Endothelial cell (in vitro differentiated cells): ENCODE measurements around the gene CAPN12. TPM values are rescaled to one million over a fixed set of nuclear protein-coding genes. Genes with fewer than 3 reads are reported as not detected.

Experiments used
- DNase-seq: peaks from one replicate; pipeline ENCODE4 v3.0.0; 2021; ENCODE audit warnings: low spot score
- H3K27ac Mint-ChIP-seq: one replicate; pipeline ENCODE4 v1.8.0; 2021; ENCODE audit warnings: mixed read lengths, inconsistent platforms; ENCODE audit not compliant: unreplicated experiment
- H3K27me3 Mint-ChIP-seq: one replicate; pipeline ENCODE4 v1.8.0; 2021; ENCODE audit warnings: mild to moderate bottlenecking, moderate library complexity, mixed read lengths, inconsistent platforms; ENCODE audit not compliant: unreplicated experiment
- H3K36me3 Mint-ChIP-seq: one replicate; pipeline ENCODE4 v1.8.0; 2021; ENCODE audit warnings: mild to moderate bottlenecking, low read depth, mixed read lengths, inconsistent platforms; ENCODE audit not compliant: unreplicated experiment
- H3K4me1 Mint-ChIP-seq: one replicate; pipeline ENCODE4 v1.8.0; 2021; ENCODE audit warnings: mild to moderate bottlenecking, mixed read lengths, inconsistent platforms; ENCODE audit not compliant: unreplicated experiment
- H3K4me3 Mint-ChIP-seq: one replicate; pipeline ENCODE4 v1.8.0; 2021; ENCODE audit warnings: mild to moderate bottlenecking, mixed read lengths, inconsistent platforms; ENCODE audit not compliant: unreplicated experiment
- H3K9me3 Mint-ChIP-seq: one replicate; pipeline ENCODE4 v1.8.0; 2021; ENCODE audit warnings: mixed read lengths, inconsistent platforms; ENCODE audit not compliant: unreplicated experiment
- total RNA-seq: library from RNA; stranded (reverse); fragmentation: NEBNext Ultra II Directional; extraction: Animal tissue kit (Norgen Biotek cat#: 25700); gene quantifications from one replicate; pipeline ENCODE4 v1.2.1, GENCODE V29; 2021; ENCODE audit not compliant: unreplicated experiment
- TF ChIP-seq, protein P1 (sequence below): fragments of 200-600 bp; sonication (generic); IDR thresholded peaks from one replicate; pipeline ENCODE4 v1.5.0; 2021; ENCODE audit warnings: antibody characterized with exemption; ENCODE audit not compliant: unreplicated experiment

Gene CAPN12
- total RNA-seq, 1 donor from 2014 or later, result 2.9 TPM

DNA sequence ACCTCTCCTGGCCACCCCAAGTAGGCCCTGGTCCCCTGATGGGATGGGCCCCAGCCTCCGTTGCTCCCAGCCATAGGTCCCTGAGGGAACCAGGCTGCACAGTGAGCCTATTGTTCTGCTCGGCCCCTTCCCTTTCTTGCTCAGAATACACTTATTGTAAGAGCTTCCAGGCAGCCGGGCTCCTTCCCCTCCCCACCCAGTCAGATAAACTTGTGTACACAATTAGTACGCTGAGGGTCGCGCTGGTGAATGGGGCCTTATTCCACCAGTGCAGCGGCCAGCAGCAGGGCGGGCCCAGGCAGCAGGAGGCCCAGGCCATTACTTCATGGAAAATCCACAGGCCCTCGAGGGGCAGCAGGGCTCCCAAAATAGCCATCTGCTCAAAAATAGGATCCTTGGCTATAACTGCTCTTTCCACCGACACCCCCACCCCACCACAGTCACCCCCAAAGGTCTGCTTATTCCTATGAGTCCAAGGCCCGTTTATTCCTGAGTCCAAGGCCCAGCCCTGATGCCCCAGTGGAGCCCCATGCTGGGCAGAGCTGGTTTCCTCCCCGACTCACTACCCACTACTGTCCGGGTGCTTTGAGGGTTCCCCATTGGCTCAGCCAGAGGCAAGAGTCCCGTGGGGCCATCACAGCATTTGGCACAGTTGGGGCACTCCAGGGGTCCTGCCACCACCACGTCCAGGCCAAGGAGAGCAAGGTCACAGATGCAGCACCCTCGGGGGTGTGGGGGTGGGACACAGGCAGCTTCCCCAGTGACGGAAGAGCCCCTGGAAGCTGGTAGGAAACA lies 22.1 kb downstream of the CAPN12 start:
- DNase-seq, result no peak
- Mint-ChIP-seq H3K9me3 (no peaks in the 10 kb centered on the region), H3K27me3 (peaks cover 22% of the 10 kb centered on the region), H3K4me1 (no peaks in the 10 kb centered on the region), H3K36me3 (peaks cover 12% of the 10 kb centered on the region), H3K27ac (peak overlapping the region; percentile 52), H3K4me3 (peak overlapping the region; percentile 42)
- TF ChIP-seq, protein P1, sequence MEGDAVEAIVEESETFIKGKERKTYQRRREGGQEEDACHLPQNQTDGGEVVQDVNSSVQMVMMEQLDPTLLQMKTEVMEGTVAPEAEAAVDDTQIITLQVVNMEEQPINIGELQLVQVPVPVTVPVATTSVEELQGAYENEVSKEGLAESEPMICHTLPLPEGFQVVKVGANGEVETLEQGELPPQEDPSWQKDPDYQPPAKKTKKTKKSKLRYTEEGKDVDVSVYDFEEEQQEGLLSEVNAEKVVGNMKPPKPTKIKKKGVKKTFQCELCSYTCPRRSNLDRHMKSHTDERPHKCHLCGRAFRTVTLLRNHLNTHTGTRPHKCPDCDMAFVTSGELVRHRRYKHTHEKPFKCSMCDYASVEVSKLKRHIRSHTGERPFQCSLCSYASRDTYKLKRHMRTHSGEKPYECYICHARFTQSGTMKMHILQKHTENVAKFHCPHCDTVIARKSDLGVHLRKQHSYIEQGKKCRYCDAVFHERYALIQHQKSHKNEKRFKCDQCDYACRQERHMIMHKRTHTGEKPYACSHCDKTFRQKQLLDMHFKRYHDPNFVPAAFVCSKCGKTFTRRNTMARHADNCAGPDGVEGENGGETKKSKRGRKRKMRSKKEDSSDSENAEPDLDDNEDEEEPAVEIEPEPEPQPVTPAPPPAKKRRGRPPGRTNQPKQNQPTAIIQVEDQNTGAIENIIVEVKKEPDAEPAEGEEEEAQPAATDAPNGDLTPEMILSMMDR, result no peak

DNA sequence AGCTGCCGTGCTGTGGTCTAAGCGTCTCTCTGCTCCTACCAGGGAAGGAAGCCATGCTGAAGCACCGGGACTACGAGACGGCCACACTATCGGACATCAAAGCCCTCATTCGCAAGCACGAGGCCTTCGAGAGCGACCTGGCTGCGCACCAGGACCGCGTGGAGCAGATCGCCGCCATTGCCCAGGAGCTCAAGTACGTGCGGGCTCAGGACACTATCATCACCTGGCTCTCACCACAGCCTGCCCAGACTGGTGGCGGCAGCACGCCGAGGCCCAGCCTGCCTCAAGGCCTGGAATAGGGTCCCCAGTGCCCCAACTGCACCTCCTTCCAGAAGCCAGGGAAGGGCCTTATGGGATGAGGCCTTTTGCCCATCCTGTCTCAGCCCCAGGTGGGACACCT lies 22.8 kb downstream of the CAPN12 start:
- no peaks in the 10 kb centered on the region for H3K4me1 Mint-ChIP-seq
- no peak for DNase-seq
- H3K27me3 Mint-ChIP-seq, result peaks cover 20% of the 10 kb centered on the region
- H3K4me3 Mint-ChIP-seq, result no peak overlapping the region
- H3K36me3 Mint-ChIP-seq, result peaks cover 14% of the 10 kb centered on the region
- H3K9me3 Mint-ChIP-seq, result no peaks in the 10 kb centered on the region
- TF ChIP-seq, protein P1, result no peak
- peak overlapping the region; percentile 36 for H3K27ac Mint-ChIP-seq

DNA sequence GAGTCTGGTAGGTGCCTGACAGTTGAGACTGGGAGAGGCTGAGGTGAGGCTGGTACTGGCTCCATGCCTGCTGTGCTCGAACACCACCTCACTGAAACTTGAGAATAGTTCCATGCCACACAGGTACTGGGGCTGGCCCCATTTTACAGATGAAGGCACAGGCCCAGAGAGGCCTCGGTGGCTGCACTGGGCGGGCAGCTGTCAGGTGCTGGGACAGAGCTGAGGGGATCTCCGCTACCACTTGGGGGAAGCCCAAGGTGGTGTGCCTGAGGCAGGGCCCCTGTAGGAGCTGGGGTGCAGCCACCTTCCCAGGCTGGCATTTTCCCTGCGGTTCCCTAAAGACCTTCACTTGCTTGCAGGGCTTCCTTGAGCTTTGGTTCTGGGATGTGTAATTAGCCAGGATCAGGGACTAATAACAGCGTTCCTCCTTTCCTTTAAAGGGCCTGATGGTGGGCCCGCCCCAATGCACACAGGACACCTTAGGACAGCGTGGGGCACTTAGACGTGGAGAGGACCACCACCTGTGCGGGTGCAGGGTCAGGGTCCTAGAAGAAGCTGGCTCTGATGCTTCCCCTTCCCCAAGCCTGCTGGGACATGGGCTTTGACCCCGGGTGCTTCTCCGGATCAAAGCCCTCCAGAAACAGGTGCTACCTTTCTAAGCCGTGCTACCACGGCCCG lies 23.6 kb downstream of the CAPN12 start:
- Mint-ChIP-seq H3K27ac (peak overlapping the region; percentile 36), H3K4me1 (peaks cover 3% of the 10 kb centered on the region), H3K36me3 (peaks cover 10% of the 10 kb centered on the region)

DNA sequence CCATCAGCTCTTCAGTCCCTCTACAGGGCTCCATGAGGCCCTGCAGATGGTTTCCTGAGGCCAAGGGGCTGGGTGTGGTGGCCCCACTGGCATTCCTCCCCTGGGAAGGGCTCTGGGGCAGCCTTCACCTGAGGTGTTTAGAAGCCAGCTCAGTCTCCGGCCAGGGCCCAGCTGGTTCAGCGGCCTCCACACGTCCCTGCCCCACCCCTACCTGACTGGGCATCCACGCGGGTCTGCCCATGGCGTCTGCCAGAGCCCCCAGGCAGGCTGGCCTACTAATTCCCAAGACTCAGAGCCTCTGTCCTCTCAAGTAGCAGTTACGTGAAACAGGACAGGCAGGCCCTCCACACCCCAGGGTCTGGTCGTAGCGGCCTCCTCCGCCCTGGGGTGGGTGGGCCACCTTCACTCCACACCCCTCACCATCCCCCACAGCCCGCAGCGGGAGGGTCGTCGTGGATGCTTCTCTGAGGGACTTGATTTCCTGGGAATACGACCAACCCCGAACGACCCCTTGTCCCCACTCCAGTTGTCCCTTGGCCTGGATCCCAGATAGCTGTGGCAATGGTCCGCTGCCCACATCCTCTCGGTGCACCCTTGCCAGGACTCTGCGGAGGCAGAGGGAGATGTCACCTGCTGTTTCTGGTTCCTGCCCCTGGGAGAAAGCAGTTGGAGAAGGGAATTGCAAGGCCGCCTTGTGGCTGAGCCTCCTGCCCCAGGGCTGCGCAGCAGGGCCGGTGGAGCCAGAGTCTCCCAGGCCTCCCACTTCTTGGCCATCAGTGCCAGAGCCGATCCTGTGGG lies 24.3 kb downstream of the CAPN12 start:
- TF ChIP-seq, protein P1, result no peak
- no peak overlapping the region for H3K27ac Mint-ChIP-seq
- H3K4me3 Mint-ChIP-seq, result no peak overlapping the region
- DNase-seq, result no peak
- H3K36me3 Mint-ChIP-seq, result peaks cover 8% of the 10 kb centered on the region
- H3K4me1 Mint-ChIP-seq, result peaks cover 3% of the 10 kb centered on the region
- peaks cover 21% of the 10 kb centered on the region for H3K27me3 Mint-ChIP-seq
- H3K9me3 Mint-ChIP-seq, result no peaks in the 10 kb centered on the region

More for the DNA sequence above, 23.6 kb downstream of the CAPN12 start:
- Mint-ChIP-seq H3K9me3 (no peaks in the 10 kb centered on the region), H3K4me3 (no peak overlapping the region), H3K27me3 (peaks cover 19% of the 10 kb centered on the region)
- DNase-seq, result no peak
- TF ChIP-seq, protein P1, result no peak
